Thymus (tissue), 11 donors: ENCODE data around the gene WTAP. TPM values are rescaled to one million over a fixed set of nuclear protein-coding genes. Genes with fewer than 3 reads are reported as not detected.
"Not testable (repeated sequence)": the region's sequence is repeated elsewhere in the genome, so short reads cannot be mapped to it uniquely, and the experiment has no call there.

Experiments
- DNase-seq, 9 donors: peaks; one replicate each; pipeline ENCODE4 v3.0.0-alpha.2; 2013; ENCODE audit warnings: low spot score in 9 of 9, low read depth in 6 of 9, missing footprints in 1 of 9
- H3K27ac ChIP-seq, 2 donors: one replicate each; pipeline ENCODE4 v1.5.1; 2013; ENCODE audit warnings: control low read depth in 1 of 2, low read depth in 1 of 2, low read length in 1 of 2, mild to moderate bottlenecking in 1 of 2, moderate library complexity in 1 of 2
- H3K27me3 ChIP-seq, 2 donors: one replicate each; pipeline ENCODE4 v1.5.1; 2013; ENCODE audit warnings: low read length in 1 of 2; ENCODE audit not compliant: control insufficient read depth in 2 of 2, insufficient read depth in 1 of 2
- H3K36me3 ChIP-seq, 2 donors: one replicate each; pipeline ENCODE4 v1.5.1; 2013; ENCODE audit warnings: low read length in 1 of 2, mild to moderate bottlenecking in 1 of 2, moderate library complexity in 1 of 2; ENCODE audit not compliant: control insufficient read depth in 2 of 2, insufficient read depth in 2 of 2
- H3K4me1 ChIP-seq, 2 donors: one replicate each; pipeline ENCODE4 v1.5.1; 2013; ENCODE audit warnings: low read length in 2 of 2; ENCODE audit not compliant: control insufficient read depth in 2 of 2, insufficient read depth in 2 of 2
- H3K4me3 ChIP-seq, 2 donors: one replicate each; pipeline ENCODE4 v1.5.1; 2013; ENCODE audit warnings: low read length in 2 of 2, control low read depth in 1 of 2, mild to moderate bottlenecking in 1 of 2
- H3K9me3 ChIP-seq, 2 donors: one replicate each; pipeline ENCODE4 v1.5.1; 2013; ENCODE audit warnings: low read length in 1 of 2, mild to moderate bottlenecking in 1 of 2; ENCODE audit not compliant: control insufficient read depth in 2 of 2, insufficient read depth in 1 of 2
- WGBS: extraction: QIAGEN DNeasy Blood & Tissue Kit; methylation state at CpG from one replicate; pipeline ENCODE4 v1.1.7; 2013; 5-methylcytosine and 5-hydroxymethylcytosine counted together
- polyA plus RNA-seq: library from polyadenylated mRNA; stranded (reverse); fragments of 200-250 nt; gene quantifications from one replicate; pipeline ENCODE4 v1.2.3, GENCODE V29; 2013
- total RNA-seq: library from RNA; stranded (reverse); fragments of 120-200 nt; gene quantifications from one replicate; pipeline ENCODE4 v1.2.4, GENCODE V29; 2013
- donor health status: healthy.

The WTAP gene
- total and polyA plus RNA-seq, 2 donors = 119 to 141 TPM

- not testable (repeated sequence) for H3K4me1 ChIP-seq, DNase-seq
These were observed 5.3 kb upstream of the WTAP start for GRCh38 chr6:159721981-159722380.

GRCh38 chr6:159722655-159723054 is 4.7 kb upstream of the WTAP start:
- no peak for DNase-seq
- peaks cover 0 to 3% of the 10 kb centered on the region in 2 donors for H3K9me3 ChIP-seq
- peaks cover 8 to 13% of the 10 kb centered on the region in 2 donors for H3K36me3 ChIP-seq
- H3K4me1 ChIP-seq = peaks cover 0 to 6% of the 10 kb centered on the region in 2 donors
- H3K4me3 ChIP-seq = no peak overlapping the region
- no peaks in the 10 kb centered on the region for H3K27me3 ChIP-seq
- no peak overlapping the region for H3K27ac ChIP-seq

More at GRCh38 chr6:159721981-159722380, 5.3 kb upstream of the WTAP start:
- H3K4me3 ChIP-seq, H3K27me3 ChIP-seq, H3K9me3 ChIP-seq, H3K27ac ChIP-seq: not testable (repeated sequence)
- peaks cover 8 to 13% of the 10 kb centered on the region in 2 donors for H3K36me3 ChIP-seq
- 98% methylated on average over 3 of the region's 3 CpGs for WGBS

GRCh38 chr6:159723259-159723658 is 4.0 kb upstream of the WTAP start:
- H3K27ac ChIP-seq = no peak overlapping the region
- peaks cover 8 to 13% of the 10 kb centered on the region in 2 donors for H3K36me3 ChIP-seq
- peaks cover 0 to 6% of the 10 kb centered on the region in 2 donors for H3K4me1 ChIP-seq
- H3K4me3 ChIP-seq = no peak overlapping the region
- no peak for DNase-seq
- H3K9me3 ChIP-seq = peaks cover 0 to 3% of the 10 kb centered on the region in 2 donors
- over 99% methylated on average over 2 of the region's 2 CpGs for WGBS
- H3K27me3 ChIP-seq = no peaks in the 10 kb centered on the region

GRCh38 chr6:159724778-159725177 is 2.5 kb upstream of the WTAP start:
- Histone ChIP-seq H3K27me3 (no peaks in the 10 kb centered on the region), H3K36me3 (peaks cover 8 to 13% of the 10 kb centered on the region in 2 donors), H3K4me3 (no peak overlapping the region), H3K9me3 (peaks cover 0 to 3% of the 10 kb centered on the region in 2 donors), H3K4me1 (peaks cover 6 to 8% of the 10 kb centered on the region in 2 donors), H3K27ac (no peak overlapping the region)
- DNase-seq = no peak
- whole genome bisulfite sequencing = 97% methylated on average over 4 of the region's 4 CpGs

- H3K36me3 ChIP-seq = peaks cover 8 to 13% of the 10 kb centered on the region in 2 donors
- H3K4me3 ChIP-seq, H3K4me1 ChIP-seq, H3K27ac ChIP-seq, H3K27me3 ChIP-seq, H3K9me3 ChIP-seq, DNase-seq: not testable (repeated sequence)
- 98% methylated on average over 3 of the region's 3 CpGs for WGBS
These were observed 2.1 kb upstream of the WTAP start for GRCh38 chr6:159725208-159725607.

- no peak for DNase-seq
- H3K9me3 ChIP-seq = peaks cover 0 to 3% of the 10 kb centered on the region in 2 donors
- under 1% methylated on average over 30 of the region's 30 CpGs for WGBS
- peaks cover 6 to 9% of the 10 kb centered on the region in 2 donors for H3K4me1 ChIP-seq
- peak overlapping the region; percentile 100 for H3K27ac ChIP-seq
- H3K4me3 ChIP-seq = peak overlapping the region; percentile 79 to 100
- no peaks in the 10 kb centered on the region for H3K27me3 ChIP-seq
- peaks cover 10 to 18% of the 10 kb centered on the region in 2 donors for H3K36me3 ChIP-seq
These were observed 920 bp upstream of the WTAP start for GRCh38 chr6:159726255-159726917.

GRCh38 chr6:159727717-159728445 is 575 bp downstream of the WTAP start:
- H3K4me1 ChIP-seq = peaks cover 6 to 9% of the 10 kb centered on the region in 2 donors
- H3K9me3 ChIP-seq = peaks cover 0 to 3% of the 10 kb centered on the region in 2 donors
- H3K4me3 ChIP-seq = peak overlapping the region; percentile 77 to 100
- H3K27ac ChIP-seq = peak overlapping the region; percentile 100
- peaks cover 10 to 22% of the 10 kb centered on the region in 2 donors for H3K36me3 ChIP-seq
- under 1% methylated on average over 44 of the region's 44 CpGs for WGBS
- H3K27me3 ChIP-seq = no peaks in the 10 kb centered on the region
- peak in 6 of 9 donors; percentile 30 to 72 (median 49) for DNase-seq

GRCh38 chr6:159728531-159728964 is 1.2 kb downstream of the WTAP start:
- peak overlapping the region in 1 of 2 donors; percentile 100 for H3K27ac ChIP-seq
- peak in 3 of 9 donors; percentile 18 to 47 (median 38) for DNase-seq

More at GRCh38 chr6:159728531-159728964, 1.2 kb downstream of the WTAP start:
- H3K27me3 ChIP-seq = no peaks in the 10 kb centered on the region
- H3K36me3 ChIP-seq = peaks cover 7 to 17% of the 10 kb centered on the region in 2 donors
- peak overlapping the region; percentile 77 to 100 for H3K4me3 ChIP-seq
- H3K4me1 ChIP-seq = peaks cover 6 to 9% of the 10 kb centered on the region in 2 donors
- WGBS = 1% methylated on average over 9 of the region's 9 CpGs
- peaks cover 0 to 3% of the 10 kb centered on the region in 2 donors for H3K9me3 ChIP-seq
